Smooth muscle cell of bladder (primary cell): ENCODE data around the gene NDUFB10. TPM values are rescaled to one million over a fixed set of nuclear protein-coding genes. Genes with fewer than 3 reads are reported as not detected.

Source experiments
- total RNA-seq: library from RNA; depleted of rRNA; stranded (reverse); fragments of >200 nt; gene quantifications from 2 replicates; pipeline ENCODE4 v1.2.3, GENCODE V29; 2014

Gene NDUFB10
- 194 and 232 TPM in 2 replicates for total RNA-seq

DNA sequence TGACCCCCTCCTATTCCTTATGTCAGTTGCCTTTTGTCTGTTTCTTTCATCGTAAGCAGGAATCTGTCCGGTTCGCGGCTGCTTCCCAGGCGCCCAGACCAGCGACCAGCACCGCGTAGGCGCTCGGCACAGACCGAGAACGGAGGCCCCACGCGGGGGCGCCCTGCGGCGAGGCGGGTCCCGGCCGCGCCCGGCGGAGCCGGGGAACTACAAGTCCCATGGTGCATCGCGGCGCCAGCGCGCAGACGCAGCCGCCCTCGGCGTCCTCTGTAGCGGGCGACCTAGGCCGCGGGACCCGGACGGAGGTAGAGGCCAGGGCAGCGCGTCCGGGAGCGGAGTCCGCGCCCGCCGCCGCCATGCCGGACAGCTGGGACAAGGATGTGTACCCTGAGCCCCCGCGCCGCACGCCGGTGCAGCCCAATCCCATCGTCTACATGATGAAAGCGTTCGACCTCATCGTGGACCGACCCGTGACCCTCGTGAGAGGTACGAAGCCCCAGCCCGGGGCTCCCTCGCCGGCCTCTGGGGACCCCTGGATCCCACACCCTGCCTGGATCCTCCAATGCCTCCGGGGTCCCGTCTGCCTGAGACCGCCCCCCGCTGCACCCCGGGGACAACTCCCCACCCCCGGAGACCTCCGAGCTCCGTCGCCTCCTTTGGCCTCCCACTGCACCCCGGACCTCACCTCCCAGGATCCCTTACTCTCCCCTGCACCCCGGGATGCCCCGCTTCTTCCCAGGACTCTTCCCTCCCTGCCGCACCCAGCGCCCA lies at the start of gene NDUFB10:
Gene NDUFB10 (plus strand): TSS at position 270 of the 771 bp plus-strand sequence. CDS start 87 bp downstream, at position 357.

DNA sequence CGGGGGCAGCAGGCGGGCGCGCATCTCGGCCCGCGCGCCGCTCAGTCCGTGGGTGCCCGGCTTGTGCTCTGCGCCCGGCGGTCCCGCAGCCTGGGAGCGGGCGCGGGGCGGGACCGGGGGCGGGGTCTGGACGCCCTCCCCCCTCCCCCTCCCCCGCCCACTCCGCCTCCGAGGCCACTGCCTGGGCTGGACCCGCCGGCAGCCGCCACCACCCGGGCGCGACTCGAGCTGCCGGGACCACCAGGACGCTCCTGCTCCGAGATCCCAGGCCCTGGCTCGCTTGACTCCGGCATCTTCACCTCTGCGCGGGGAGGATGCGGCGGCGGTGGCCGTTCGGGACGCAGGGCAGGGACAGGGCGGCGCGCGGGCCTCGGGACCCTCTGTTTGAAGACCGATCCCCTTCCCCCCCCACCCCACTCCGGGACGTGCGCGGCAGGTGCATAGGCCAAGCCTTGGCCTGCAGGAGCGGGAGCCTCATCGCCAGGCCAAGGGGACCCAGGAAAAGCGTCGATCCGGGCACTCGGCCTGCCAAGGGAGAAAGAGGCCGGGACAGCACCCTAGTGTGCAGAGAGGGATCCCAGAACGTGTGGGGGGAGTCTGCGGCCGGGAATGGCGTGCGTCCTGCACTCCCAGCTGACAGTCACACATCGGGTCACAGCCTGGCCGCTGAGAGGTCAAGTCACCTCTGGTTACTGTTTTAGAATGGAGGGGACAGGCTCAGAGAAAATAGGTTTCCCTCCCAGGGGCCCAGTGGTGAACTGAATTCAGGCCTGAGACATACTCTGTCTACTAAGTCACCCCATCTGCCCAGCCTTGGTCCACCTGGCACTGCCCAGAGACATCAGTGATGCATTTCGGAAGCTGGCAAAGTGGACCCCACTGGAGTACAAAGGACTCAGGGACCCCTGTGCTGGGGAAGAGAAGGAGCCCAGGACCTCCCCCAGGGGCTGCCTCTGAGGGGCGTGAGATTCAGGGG lies 40.7 kb upstream of the NDUFB10 start, which contains the start of gene HS3ST6:
Gene HS3ST6 (minus strand): TSS at position 65 of the 976 bp plus-strand sequence. CDS start 92 bp downstream, outside the sequence.

GRCh38 chr16:1942810-1943726 lies 16.3 kb upstream of the NDUFB10 start, which contains the start of gene MSRB1:
MSRB1 (minus strand) TSS chr16:1943199; CDS start chr16:1943156, 43 bp downstream.

DNA sequence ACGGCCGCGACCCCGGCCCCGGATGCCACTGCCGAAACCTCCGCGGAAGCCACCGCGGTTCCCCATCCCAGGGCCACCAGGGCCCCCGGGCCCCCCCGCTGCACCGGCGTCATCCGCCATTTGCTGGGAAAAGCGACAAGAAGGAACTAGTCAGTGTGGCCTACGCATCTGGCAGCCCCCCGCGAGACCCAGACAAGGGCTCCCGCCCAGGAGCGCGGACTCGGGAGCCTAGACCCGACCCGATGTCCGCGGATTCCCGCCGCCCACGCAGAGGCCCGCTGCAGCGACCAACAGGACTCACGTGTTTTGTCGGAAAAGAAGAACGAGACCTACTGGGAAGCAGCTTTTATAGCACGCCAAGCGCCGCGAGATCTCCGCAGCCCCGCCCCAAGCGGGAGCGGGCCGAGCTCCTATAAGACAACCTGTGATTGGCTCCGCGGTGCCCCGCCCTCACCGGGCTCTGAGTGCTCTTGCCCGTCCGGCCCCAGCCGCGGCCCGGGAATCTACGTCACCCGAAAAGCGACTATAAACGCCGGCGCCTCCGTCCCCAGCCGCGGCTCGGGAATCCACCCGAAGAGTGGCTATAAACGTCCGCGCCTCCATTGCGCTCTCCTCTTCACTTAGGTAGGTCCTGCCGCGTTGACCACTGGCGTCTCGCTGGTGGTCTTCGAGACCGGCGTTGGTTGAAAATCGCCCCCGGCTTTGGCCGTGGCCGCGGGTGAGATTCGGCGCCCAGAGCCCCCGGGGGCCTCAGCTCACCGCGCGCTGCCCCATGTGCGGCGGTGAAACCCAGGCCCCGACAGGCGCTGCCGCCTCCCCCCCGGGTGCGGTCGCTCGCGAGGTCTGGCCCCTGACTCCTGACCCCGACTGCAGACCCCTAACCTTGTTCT lies 5.4 kb downstream of the NDUFB10 start, which contains the start of gene RPS2:
Gene RPS2 (minus strand): TSS at position 321 of the 890 bp plus-strand sequence. CDS start 201 bp downstream, at position 120.

DNA sequence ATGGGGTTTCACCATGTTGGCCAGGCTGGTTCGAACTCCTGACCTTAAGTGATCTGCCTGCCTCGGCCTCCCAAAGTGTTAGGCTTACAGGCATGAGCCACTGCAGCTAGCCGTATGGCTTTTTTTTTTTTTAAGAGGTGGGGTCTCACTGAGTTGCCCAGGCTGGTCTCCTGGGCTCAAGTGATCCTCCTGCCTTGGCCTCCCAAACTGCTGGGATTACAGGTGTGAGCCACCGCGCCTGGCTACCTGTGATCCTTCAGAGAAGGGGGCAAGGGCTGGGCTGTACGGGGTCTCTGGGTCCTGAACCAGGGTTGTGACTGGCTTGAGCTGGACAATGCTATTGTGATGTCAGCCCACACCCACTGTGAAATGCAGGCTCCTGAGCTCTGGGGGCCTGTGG lies 7.1 kb downstream of the NDUFB10 start, which contains the start of gene RNF151:
Gene RNF151 (plus strand): TSS at position 397 of the 400 bp plus-strand sequence. CDS start 26 bp downstream, outside the sequence.

DNA sequence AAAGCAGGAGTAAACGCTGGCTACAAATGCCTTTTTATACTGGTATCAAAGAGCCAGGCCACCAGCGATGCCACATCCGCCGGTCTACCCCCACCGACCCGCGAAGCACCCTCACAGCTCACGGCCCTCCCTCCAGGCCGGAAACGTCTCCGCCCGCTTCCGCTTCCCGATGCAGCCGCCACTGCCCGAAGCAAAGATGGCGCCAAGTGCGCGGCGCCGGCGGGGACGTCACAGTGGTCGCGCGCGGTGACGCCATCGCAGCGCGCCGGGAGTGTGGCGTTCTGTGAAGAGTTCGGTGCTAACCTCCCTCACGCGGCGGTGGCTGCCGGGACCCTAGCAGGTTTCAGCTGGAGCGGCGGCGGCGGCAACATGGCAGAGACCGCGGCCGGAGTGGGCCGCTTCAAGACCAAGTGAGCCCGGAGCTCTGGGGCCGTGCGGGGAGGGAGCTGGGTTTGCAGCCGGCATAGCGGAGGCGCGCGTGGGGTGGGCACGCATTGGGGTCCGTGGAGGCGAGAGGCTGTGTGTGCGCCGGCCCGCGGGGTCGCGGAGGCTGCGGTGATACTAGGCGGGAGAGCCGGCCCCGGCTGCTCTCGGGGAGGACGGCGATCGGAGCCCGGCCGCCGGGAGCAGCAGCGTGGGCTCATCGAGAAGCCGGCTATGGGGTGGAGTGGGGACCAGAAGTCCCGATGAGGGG lies 12.6 kb downstream of the NDUFB10 start, which contains the start of gene TBL3:
Gene TBL3 (plus strand): TSS at position 258 of the 694 bp plus-strand sequence. CDS start 112 bp downstream, at position 370.

DNA sequence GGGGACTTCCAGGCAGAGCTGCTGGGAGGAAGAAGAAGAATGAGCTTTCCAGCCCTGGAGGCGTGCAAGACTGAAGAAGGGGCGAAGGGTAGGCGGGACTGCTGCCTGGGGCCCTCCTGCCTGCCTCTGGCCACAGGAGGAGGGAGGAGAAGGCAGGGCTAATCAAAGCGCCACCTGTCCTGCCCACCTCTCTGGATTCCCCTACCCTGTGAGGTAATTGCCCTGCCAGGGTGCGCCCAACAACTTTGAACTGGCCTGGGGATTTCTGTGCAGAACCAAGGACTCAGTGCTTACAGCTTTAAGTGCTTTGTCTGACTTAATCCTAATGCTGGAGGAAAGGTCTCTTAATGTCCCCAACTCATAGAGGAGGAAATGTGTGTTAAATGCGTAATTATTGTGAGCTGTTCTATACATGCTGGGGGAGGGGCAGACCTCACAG lies 22.1 kb downstream of the NDUFB10 start, which contains the start of gene NOXO1:
Gene NOXO1 (minus strand): TSS at position 72 of the 439 bp plus-strand sequence. CDS start 290 bp downstream, outside the sequence.

DNA sequence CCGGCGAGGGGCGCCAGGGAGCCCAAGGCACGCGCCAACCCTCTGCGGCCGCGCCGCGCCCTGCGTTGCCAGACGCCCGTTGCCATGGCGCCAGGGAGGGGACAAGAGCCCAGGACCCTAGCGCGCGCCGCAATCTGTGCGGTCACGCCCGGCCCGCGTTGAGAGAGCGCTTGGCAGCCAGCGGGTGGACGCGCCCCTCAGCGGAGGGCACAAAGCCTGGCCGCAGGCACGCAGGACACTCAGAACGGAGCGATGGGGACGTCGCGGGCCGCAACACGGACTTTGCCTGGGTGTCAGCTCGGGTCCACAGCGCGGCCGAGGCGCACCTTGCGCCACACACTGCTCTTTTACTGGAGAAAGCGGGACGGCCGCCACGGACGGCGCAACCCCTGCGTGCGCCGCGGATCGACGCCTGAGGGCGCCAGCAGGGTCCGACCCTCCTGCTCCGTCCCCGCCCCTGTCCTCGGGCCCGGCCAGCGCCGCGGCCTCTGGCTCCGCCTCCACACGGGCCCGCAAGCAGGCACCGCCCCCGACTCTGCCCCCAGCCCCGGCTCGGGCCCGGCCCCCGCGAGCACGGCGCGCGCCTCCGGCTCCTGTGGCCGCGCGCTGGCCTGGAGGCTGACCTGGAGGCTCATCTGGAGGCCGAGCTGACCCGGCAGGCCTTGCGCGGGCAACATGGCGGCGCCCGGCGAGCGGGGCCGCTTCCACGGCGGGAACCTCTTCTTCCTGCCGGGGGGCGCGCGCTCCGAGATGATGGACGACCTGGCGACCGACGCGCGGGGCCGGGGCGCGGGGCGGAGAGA lies 24.4 kb downstream of the NDUFB10 start, which contains the start of gene GFER:
Gene GFER (plus strand): TSS at position 650 of the 803 bp plus-strand sequence. CDS start 26 bp downstream, at position 676.

GRCh38 chr16:1989209-1990100 lies 30.1 kb downstream of the NDUFB10 start, which contains the start of gene SYNGR3:
SYNGR3 (plus strand) TSS chr16:1989970; CDS start chr16:1990103, 133 bp downstream.

GRCh38 chr16:2009791-2010510 lies 50.6 kb downstream of the NDUFB10 start, which contains the start of gene ZNF598:
ZNF598 (minus strand) TSS chr16:2009821.

Other genes with a start within 250 kb of the NDUFB10 start
- gene NME3, start 188.0 kb upstream of the NDUFB10 start, total RNA-seq = 48.9 and 58.7 TPM in 2 replicates
- gene EME2, start 186.7 kb upstream of the NDUFB10 start, total RNA-seq = 6.4 and 10.8 TPM in 2 replicates
- 74.0 and 77.1 TPM in 2 replicates for gene MRPS34, start 186.4 kb upstream of the NDUFB10 start, total RNA-seq
- gene SPSB3, start 177.0 kb upstream of the NDUFB10 start, total RNA-seq = 22.3 and 28.1 TPM in 2 replicates
- 49.5 and 49.8 TPM in 2 replicates for gene NUBP2, start 176.6 kb upstream of the NDUFB10 start, total RNA-seq
- gene IGFALS, start 165.8 kb upstream of the NDUFB10 start, total RNA-seq = under 0.01 and 0.09 TPM in 2 replicates
- gene HAGH, start 132.7 kb upstream of the NDUFB10 start, total RNA-seq = 35.1 and 58.0 TPM in 2 replicates
- gene FAHD1, start 132.3 kb upstream of the NDUFB10 start, total RNA-seq = 44.4 and 101 TPM in 2 replicates
- 0.28 TPM in 1 of 2 replicates, not detected in the other for gene MEIOB, start 87.4 kb upstream of the NDUFB10 start, total RNA-seq
- gene HS3ST6, start 41.1 kb upstream of the NDUFB10 start, total RNA-seq = not detected in 2 replicates
- 7.4 and 9.5 TPM in 2 replicates for gene MSRB1, start 16.3 kb upstream of the NDUFB10 start, total RNA-seq
- not detected in 2 replicates for gene RPL3L, start 4.8 kb upstream of the NDUFB10 start, total RNA-seq
- gene RPS2, start 5.3 kb downstream of the NDUFB10 start, total RNA-seq = 3,442 and 3,638 TPM in 2 replicates
- gene RNF151, start 7.3 kb downstream of the NDUFB10 start, total RNA-seq = not detected in 2 replicates
- 27.9 and 34.6 TPM in 2 replicates for gene TBL3, start 12.5 kb downstream of the NDUFB10 start, total RNA-seq
- 0.14 TPM in 1 of 2 replicates, not detected in the other for gene NOXO1, start 21.9 kb downstream of the NDUFB10 start, total RNA-seq
- 10.1 and 11.5 TPM in 2 replicates for gene GFER, start 24.7 kb downstream of the NDUFB10 start, total RNA-seq
- 2.4 and 3.3 TPM in 2 replicates for gene SYNGR3, start 30.4 kb downstream of the NDUFB10 start, total RNA-seq
- 11.4 and 11.8 TPM in 2 replicates for gene ZNF598, start 50.3 kb downstream of the NDUFB10 start, total RNA-seq
- 0.18 and 0.43 TPM in 2 replicates for gene NPW, start 60.2 kb downstream of the NDUFB10 start, total RNA-seq
- gene NHERF2, start 67.4 kb downstream of the NDUFB10 start, total RNA-seq = 27.0 and 28.1 TPM in 2 replicates
- gene NTHL1, start 88.3 kb downstream of the NDUFB10 start, total RNA-seq = 33.8 and 40.0 TPM in 2 replicates
- 37.8 and 59.7 TPM in 2 replicates for gene TSC2, start 88.4 kb downstream of the NDUFB10 start, total RNA-seq
- 91.0 and 116 TPM in 2 replicates for gene PKD1, start 176.4 kb downstream of the NDUFB10 start, total RNA-seq
- 0.71 and 1.6 TPM in 2 replicates for gene RAB26, start 189.1 kb downstream of the NDUFB10 start, total RNA-seq
- 48.1 and 52.7 TPM in 2 replicates for gene TRAF7, start 196.2 kb downstream of the NDUFB10 start, total RNA-seq
- 0.14 and 0.37 TPM in 2 replicates for gene CASKIN1, start 237.1 kb downstream of the NDUFB10 start, total RNA-seq
- 10.7 and 17.5 TPM in 2 replicates for gene MLST8, start 245.9 kb downstream of the NDUFB10 start, total RNA-seq